Measurements from ENCODE around the gene GALC. TPM values are rescaled to one million over a fixed set of nuclear protein-coding genes. Genes with fewer than 3 reads are reported as not detected.

GALC gene
- total and polyA plus RNA-seq, 2 donors from 2014 or later: 13.6 to 29.4 TPM

GRCh38 chr14:88037325-88037724, 44.3 kb upstream of the GALC start:
- no peaks in the 10 kb centered on the region for H3K36me3 ChIP-seq (ENCODE audit: control insufficient read depth in 2 of 3, insufficient read depth in 3 of 3, low read length in 3 of 3)
- no peaks in the 10 kb centered on the region for H3K4me1 ChIP-seq (ENCODE audit: control insufficient read depth in 2 of 3, insufficient read depth in 2 of 3, low read depth in 1 of 3, low read length in 3 of 3)
- no peak overlapping the region for H3K4me3 ChIP-seq (ENCODE audit: low read length in 3 of 3)
- DNase-seq (no peak), FAIRE-seq (no peak)
- intact Hi-C loops (cut with DNase I): no loop called here
- H3K9me3 ChIP-seq (ENCODE audit: control insufficient read depth in 2 of 3, insufficient read depth in 1 of 3, low read length in 3 of 3): no peaks in the 10 kb centered on the region
- TF ChIP-seq, protein P1, sequence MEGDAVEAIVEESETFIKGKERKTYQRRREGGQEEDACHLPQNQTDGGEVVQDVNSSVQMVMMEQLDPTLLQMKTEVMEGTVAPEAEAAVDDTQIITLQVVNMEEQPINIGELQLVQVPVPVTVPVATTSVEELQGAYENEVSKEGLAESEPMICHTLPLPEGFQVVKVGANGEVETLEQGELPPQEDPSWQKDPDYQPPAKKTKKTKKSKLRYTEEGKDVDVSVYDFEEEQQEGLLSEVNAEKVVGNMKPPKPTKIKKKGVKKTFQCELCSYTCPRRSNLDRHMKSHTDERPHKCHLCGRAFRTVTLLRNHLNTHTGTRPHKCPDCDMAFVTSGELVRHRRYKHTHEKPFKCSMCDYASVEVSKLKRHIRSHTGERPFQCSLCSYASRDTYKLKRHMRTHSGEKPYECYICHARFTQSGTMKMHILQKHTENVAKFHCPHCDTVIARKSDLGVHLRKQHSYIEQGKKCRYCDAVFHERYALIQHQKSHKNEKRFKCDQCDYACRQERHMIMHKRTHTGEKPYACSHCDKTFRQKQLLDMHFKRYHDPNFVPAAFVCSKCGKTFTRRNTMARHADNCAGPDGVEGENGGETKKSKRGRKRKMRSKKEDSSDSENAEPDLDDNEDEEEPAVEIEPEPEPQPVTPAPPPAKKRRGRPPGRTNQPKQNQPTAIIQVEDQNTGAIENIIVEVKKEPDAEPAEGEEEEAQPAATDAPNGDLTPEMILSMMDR (IDR thresholded peaks at IDR 0.05; ENCODE audit: borderline replicate concordance, extremely low read depth, insufficient read depth): no peak
- no peaks in the 10 kb centered on the region for H3K27me3 ChIP-seq (ENCODE audit: control insufficient read depth, insufficient read depth, low read length)
- H3K9ac ChIP-seq (ENCODE audit: low read length in 3 of 3): no peak overlapping the region
- H3K27ac ChIP-seq (ENCODE audit: low read depth in 2 of 2, low read length in 2 of 2): no peak overlapping the region

GRCh38 chr14:88036422-88036821, 43.4 kb upstream of the GALC start:
- no peaks in the 10 kb centered on the region for H3K27me3 ChIP-seq (ENCODE audit: control insufficient read depth, insufficient read depth, low read length)
- no peaks in the 10 kb centered on the region for H3K4me1 ChIP-seq (ENCODE audit: control insufficient read depth in 2 of 3, insufficient read depth in 2 of 3, low read depth in 1 of 3, low read length in 3 of 3)
- no peak for FAIRE-seq
- intact Hi-C loops (cut with DNase I): no loop called here
- no peaks in the 10 kb centered on the region for H3K36me3 ChIP-seq (ENCODE audit: control insufficient read depth in 2 of 3, insufficient read depth in 3 of 3, low read length in 3 of 3)
- H3K27ac ChIP-seq (ENCODE audit: low read depth in 2 of 2, low read length in 2 of 2): no peak overlapping the region
- H3K9me3 ChIP-seq (ENCODE audit: control insufficient read depth in 2 of 3, insufficient read depth in 1 of 3, low read length in 3 of 3): no peaks in the 10 kb centered on the region
- H3K9ac ChIP-seq (ENCODE audit: low read length in 3 of 3): no peak overlapping the region
- H3K4me3 ChIP-seq (ENCODE audit: low read length in 3 of 3): no peak overlapping the region
- TF ChIP-seq, protein P1 (IDR thresholded peaks at IDR 0.05; ENCODE audit: borderline replicate concordance, extremely low read depth, insufficient read depth): no peak
- no peak for DNase-seq

DNA sequence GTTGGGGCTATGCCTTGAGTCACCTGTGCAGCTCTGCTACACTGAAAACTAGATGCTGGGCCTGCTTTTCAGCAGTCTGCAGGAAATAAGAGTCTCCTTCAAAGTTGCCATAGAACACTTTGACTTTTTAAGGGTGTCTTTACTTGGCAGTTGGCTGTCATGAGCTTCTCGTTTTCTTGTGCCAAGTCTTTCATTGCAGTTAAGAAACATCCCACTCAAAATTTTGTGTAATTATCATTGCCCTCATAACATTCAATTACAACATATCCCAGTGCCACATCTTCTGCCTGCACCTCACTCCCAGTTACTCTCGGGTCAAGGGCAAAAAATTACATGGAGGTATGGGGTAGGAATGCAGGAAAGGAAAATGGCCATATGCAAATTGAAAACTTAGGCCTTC, 41.1 kb upstream of the GALC start:
- no peak overlapping the region for H3K27ac ChIP-seq (ENCODE audit: low read depth in 2 of 2, low read length in 2 of 2)

More for the DNA sequence above, 41.1 kb upstream of the GALC start:
- DNase-seq: no peak
- FAIRE-seq: no peak
- no peaks in the 10 kb centered on the region for H3K36me3 ChIP-seq (ENCODE audit: control insufficient read depth in 2 of 3, insufficient read depth in 3 of 3, low read length in 3 of 3)
- no peak overlapping the region for H3K9ac ChIP-seq (ENCODE audit: low read length in 3 of 3)
- H3K4me3 ChIP-seq (ENCODE audit: low read length in 3 of 3): no peak overlapping the region
- TF ChIP-seq, protein P1 (IDR thresholded peaks at IDR 0.05; ENCODE audit: borderline replicate concordance, extremely low read depth, insufficient read depth): no peak
- no peaks in the 10 kb centered on the region for H3K27me3 ChIP-seq (ENCODE audit: control insufficient read depth, insufficient read depth, low read length)
- no peaks in the 10 kb centered on the region for H3K4me1 ChIP-seq (ENCODE audit: control insufficient read depth in 2 of 3, insufficient read depth in 2 of 3, low read depth in 1 of 3, low read length in 3 of 3)
- H3K9me3 ChIP-seq (ENCODE audit: control insufficient read depth in 2 of 3, insufficient read depth in 1 of 3, low read length in 3 of 3): no peaks in the 10 kb centered on the region
- intact Hi-C loops (cut with DNase I): no loop called here

Measured in kidney (tissue), 14 donors.